A549 treated with RU486 at 1 μM for 4 hours (cell line): ENCODE measurements around the gene OR5B3. TPM values are rescaled to one million over a fixed set of nuclear protein-coding genes. Genes with fewer than 3 reads are reported as not detected.

Experiments
- total RNA-seq: library from RNA; stranded (reverse); fragments of 200-300 nt; extraction: Qiagen RNA extraction; gene quantifications from 5 replicates; pipeline ENCODE4 v1.2.3, GENCODE V29; 2022; ENCODE audit warnings: low read depth

The OR5B3 gene
- not detected in 5 replicates for total RNA-seq

GRCh38 chr11:58406774-58407173 lies at the start of gene OR5B3:
Gene OR5B3 (minus strand): TSS chr11:58406874. CDS start chr11:58403409, 3,465 bp downstream.

GRCh38 chr11:58442136-58442535 lies 35.5 kb upstream of the OR5B3 start, which contains the start of gene OR5B12:
Gene OR5B12 (minus strand): TSS chr11:58442236. CDS start chr11:58440151, 2,085 bp downstream.

GRCh38 chr11:58428021-58428420 lies 21.3 kb upstream of the OR5B3 start, which contains the start of gene OR5B2:
Gene OR5B2 (minus strand): TSS chr11:58428121. CDS start chr11:58423261, 4,860 bp downstream.

GRCh38 chr11:58358969-58359368 lies 47.7 kb downstream of the OR5B3 start, which contains the start of gene OR5B17:
Gene OR5B17 (minus strand): TSS chr11:58359069. CDS start chr11:58359069, 0 bp downstream.

Other genes starting within 250 kb of the OR5B3 start
- not detected in 5 replicates for gene OR9Q2, start 217.8 kb downstream of the OR5B3 start, total RNA-seq
- not detected in 5 replicates for gene OR1S2, start 202.7 kb downstream of the OR5B3 start, total RNA-seq
- gene OR1S1, start 194.2 kb downstream of the OR5B3 start, total RNA-seq, result not detected in 5 replicates
- not detected in 5 replicates for gene OR10Q1, start 178.0 kb downstream of the OR5B3 start, total RNA-seq
- gene OR10W1, start 138.6 kb downstream of the OR5B3 start, total RNA-seq, result not detected in 5 replicates
- gene OR5B17, start 47.8 kb downstream of the OR5B3 start, total RNA-seq, result not detected in 5 replicates
- gene OR5B2, start 21.2 kb upstream of the OR5B3 start, total RNA-seq, result not detected in 5 replicates
- not detected in 5 replicates for gene OR5B12, start 35.4 kb upstream of the OR5B3 start, total RNA-seq
- gene OR5B21, start 101.2 kb upstream of the OR5B3 start, total RNA-seq, result not detected in 5 replicates
- gene LPXN, start 169.0 kb upstream of the OR5B3 start, total RNA-seq, result 2.0 to 3.5 TPM (median 2.5 TPM) in 5 replicates
- 25.1 to 50.3 TPM (median 44.3 TPM) in 5 replicates for gene ZFP91, start 172.2 kb upstream of the OR5B3 start, total RNA-seq
- 1.1 to 1.7 TPM (median 1.4 TPM) in 5 replicates for gene CNTF, start 215.8 kb upstream of the OR5B3 start, total RNA-seq